Type B pancreatic cell (in vitro differentiated cells): ENCODE results near the gene MYO3B. TPM values are rescaled to one million over a fixed set of nuclear protein-coding genes. Genes with fewer than 3 reads are reported as not detected.

Source experiments
- DNase-seq: peaks from one replicate; pipeline ENCODE4 v3.0.0; 2021; ENCODE audit warnings: mixed read lengths; ENCODE audit not compliant: unreplicated experiment; ENCODE audit errors: extremely low spot score
- H3K27ac Mint-ChIP-seq: 2 replicates; pipeline ENCODE4 v1.8.0; 2021; ENCODE audit warnings: mild to moderate bottlenecking, mixed read lengths
- H3K27me3 Mint-ChIP-seq: 2 replicates; pipeline ENCODE4 v1.8.0; 2021; ENCODE audit warnings: mixed read lengths
- H3K36me3 Mint-ChIP-seq: 2 replicates; pipeline ENCODE4 v1.8.0; 2021; ENCODE audit warnings: mixed read lengths
- H3K4me1 Mint-ChIP-seq: one replicate; pipeline ENCODE4 v1.8.0; 2021; ENCODE audit warnings: mixed read lengths; ENCODE audit not compliant: unreplicated experiment
- H3K4me3 Mint-ChIP-seq: 2 replicates; pipeline ENCODE4 v1.8.0; 2021; ENCODE audit warnings: mild to moderate bottlenecking, mixed read lengths
- H3K9me3 Mint-ChIP-seq: 2 replicates; pipeline ENCODE4 v1.8.0; 2021; ENCODE audit warnings: mixed read lengths
- CTCF ChIP-seq: fragments of 200-600 bp; sonication (generic); conservative IDR thresholded peaks from 2 replicates; pipeline ENCODE4 v1.5.0; 2021; ENCODE audit warnings: antibody characterized with exemption, mild to moderate bottlenecking
- total RNA-seq: library from RNA; stranded (reverse); gene quantifications from 2 replicates; pipeline ENCODE4 v1.2.1, GENCODE V29; 2021; ENCODE audit warnings: low replicate concordance

The MYO3B gene
- total RNA-seq, 1 donor from 2014 or later, result 0.46 TPM

GRCh38 chr2:170360546-170361089, 182.7 kb downstream of the MYO3B start:
- H3K9me3 Mint-ChIP-seq, result no peaks in the 10 kb centered on the region
- no peak for TF ChIP-seq CTCF
- H3K27me3 Mint-ChIP-seq, result peaks cover 55% of the 10 kb centered on the region
- H3K27ac Mint-ChIP-seq, result no peak overlapping the region
- H3K4me3 Mint-ChIP-seq, result no peak overlapping the region
- peaks cover 9% of the 10 kb centered on the region for H3K4me1 Mint-ChIP-seq
- no peak for DNase-seq
- no peaks in the 10 kb centered on the region for H3K36me3 Mint-ChIP-seq

- peak; percentile 83 for TF ChIP-seq CTCF
- Mint-ChIP-seq H3K27ac (no peak overlapping the region), H3K36me3 (no peaks in the 10 kb centered on the region), H3K4me1 (peaks cover 8% of the 10 kb centered on the region), H3K27me3 (peaks cover 59% of the 10 kb centered on the region), H3K4me3 (no peak overlapping the region), H3K9me3 (no peaks in the 10 kb centered on the region)
- DNase-seq, result no peak
These were observed 183.4 kb downstream of the MYO3B start for GRCh38 chr2:170361090-170361936.

- Mint-ChIP-seq H3K9me3 (no peaks in the 10 kb centered on the region), H3K36me3 (no peaks in the 10 kb centered on the region), H3K27ac (peak overlapping the region; percentile 71), H3K4me3 (no peak overlapping the region), H3K4me1 (peaks cover 8% of the 10 kb centered on the region), H3K27me3 (peaks cover 70% of the 10 kb centered on the region)
- no peak for DNase-seq
- TF ChIP-seq CTCF, result no peak
These were observed 184.4 kb downstream of the MYO3B start for GRCh38 chr2:170362313-170362870.

GRCh38 chr2:170362871-170363631, 185.1 kb downstream of the MYO3B start:
- Mint-ChIP-seq H3K4me3 (no peak overlapping the region), H3K9me3 (no peaks in the 10 kb centered on the region), H3K27me3 (peaks cover 77% of the 10 kb centered on the region), H3K36me3 (no peaks in the 10 kb centered on the region), H3K27ac (peak overlapping the region; percentile 71), H3K4me1 (peaks cover 8% of the 10 kb centered on the region)
- no peak for TF ChIP-seq CTCF
- no peak for DNase-seq

GRCh38 chr2:170365003-170365402, 187.1 kb downstream of the MYO3B start:
- Mint-ChIP-seq H3K4me3 (no peak overlapping the region), H3K9me3 (no peaks in the 10 kb centered on the region), H3K27ac (peak overlapping the region; percentile 78), H3K27me3 (peaks cover 87% of the 10 kb centered on the region), H3K4me1 (peaks cover 8% of the 10 kb centered on the region), H3K36me3 (no peaks in the 10 kb centered on the region)
- no peak for TF ChIP-seq CTCF
- no peak for DNase-seq
